MV-4-11 (cell line): Measurements from ENCODE around the gene LIN7A.
"Not testable (repeated sequence)": the region's sequence is repeated elsewhere in the genome, so short reads cannot be mapped to it uniquely, and the experiment has no call there.

Source experiments
- DNase-seq: peaks from one replicate; lab custom pipeline; 2025; lab: John Stamatoyannopoulos, UW

The LIN7A gene

GRCh38 chr12:80920006-80920405 lies 17.7 kb downstream of the LIN7A start:
- no peak for DNase-seq

DNA sequence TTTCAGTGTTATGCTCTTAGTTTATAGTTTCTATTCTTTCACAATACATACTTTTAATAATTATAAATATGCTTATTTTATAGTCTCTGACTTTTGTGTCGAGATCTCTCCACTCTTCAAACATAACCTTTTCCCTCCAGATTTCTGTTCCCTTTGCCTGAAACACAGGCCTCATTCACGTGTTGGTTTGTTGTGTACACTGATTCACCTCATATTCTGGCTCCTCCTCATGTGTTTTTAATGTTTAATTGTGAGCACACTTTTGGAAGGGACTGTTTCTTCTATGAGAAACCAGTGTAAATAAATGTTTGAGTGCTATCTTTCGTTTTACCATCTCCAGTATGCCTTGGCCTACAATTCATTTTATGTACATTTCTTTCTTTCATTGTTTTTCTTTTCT lies 20.1 kb downstream of the LIN7A start:
- no peak for DNase-seq

DNA sequence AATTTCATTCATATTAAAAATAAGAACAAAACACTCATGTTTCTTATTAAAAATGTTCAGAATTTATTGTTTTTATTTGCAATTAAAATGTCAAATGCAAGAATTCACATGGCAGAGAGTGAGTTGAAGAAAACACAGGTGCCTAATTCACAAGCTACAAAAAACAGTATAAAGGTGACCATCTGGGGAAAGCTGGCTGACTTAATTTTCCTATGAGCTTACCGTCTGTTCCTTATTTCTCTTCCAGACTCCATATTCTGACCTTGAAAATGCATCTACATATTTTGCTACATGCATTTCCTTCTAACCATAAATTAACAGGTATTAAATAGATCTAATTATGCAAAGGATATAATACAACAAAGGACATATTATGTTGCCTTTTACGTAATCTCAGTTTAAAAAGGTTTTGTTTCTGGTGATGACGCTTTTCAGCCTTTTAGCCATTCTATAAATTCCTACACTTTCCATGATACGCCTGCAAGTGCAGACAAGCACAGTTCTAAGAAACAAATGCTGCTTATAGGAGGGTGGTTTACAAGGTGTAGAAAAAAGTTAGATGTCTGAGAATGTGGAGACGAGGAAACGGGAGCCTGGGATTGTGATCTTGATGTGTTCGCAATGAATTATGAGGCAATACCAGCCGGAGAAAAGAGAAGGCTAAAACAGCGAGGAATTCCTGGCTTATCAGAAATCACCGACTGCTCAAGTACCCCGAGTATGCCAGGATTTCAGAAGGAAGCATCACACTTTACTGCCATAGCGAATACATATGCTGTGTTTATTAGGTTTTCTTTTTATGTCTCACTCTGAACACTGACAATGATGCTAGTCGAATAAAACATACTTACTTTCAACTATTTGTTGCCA lies 24.6 kb downstream of the LIN7A start:
- no peak for DNase-seq

GRCh38 chr12:80909370-80909769 lies 28.4 kb downstream of the LIN7A start:
- DNase-seq = no peak

DNA sequence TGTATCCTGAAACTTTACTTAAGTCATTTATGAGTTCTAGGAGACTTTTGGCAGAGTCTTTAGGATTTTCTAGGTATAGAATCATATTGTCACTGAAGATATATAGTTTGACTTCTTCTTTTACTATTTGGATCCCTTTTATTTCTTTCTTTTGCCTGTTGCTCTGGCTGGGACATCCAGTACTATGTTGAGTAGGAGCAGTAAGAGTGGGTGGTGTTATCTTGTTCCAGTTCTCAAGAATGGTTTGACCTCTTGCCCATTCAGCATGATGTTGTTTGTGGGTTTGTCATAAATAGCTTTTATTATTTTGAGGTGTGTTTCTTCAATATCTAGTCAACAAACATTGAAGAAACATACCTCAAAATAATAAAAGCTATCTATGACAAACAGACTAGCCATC lies 35.0 kb downstream of the LIN7A start:
- DNase-seq = no peak

- DNase-seq = no peak
Measured at GRCh38 chr12:80901661-80902060, 36.1 kb downstream of the LIN7A start.

GRCh38 chr12:80895240-80895639 lies 42.5 kb downstream of the LIN7A start:
- no peak for DNase-seq

DNA sequence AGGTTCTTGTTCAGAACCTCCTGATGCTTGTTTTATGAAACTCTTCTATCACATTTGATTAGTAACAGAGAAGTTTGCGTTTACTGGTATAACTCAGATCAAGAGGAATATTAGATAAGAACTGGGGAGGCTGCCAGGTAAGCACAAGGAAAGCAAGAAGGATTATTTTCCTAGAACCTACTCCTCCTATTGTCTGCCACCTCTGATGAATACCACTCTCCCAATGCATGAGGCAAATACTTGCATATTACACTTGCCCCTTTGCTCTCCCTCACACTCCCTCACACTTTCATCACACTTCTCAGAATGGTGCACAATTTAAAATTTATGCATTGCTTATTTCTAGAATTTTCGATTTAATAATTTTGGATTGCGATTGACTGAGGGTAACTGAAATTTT lies 43.6 kb downstream of the LIN7A start:
- DNase-seq = no peak

DNA sequence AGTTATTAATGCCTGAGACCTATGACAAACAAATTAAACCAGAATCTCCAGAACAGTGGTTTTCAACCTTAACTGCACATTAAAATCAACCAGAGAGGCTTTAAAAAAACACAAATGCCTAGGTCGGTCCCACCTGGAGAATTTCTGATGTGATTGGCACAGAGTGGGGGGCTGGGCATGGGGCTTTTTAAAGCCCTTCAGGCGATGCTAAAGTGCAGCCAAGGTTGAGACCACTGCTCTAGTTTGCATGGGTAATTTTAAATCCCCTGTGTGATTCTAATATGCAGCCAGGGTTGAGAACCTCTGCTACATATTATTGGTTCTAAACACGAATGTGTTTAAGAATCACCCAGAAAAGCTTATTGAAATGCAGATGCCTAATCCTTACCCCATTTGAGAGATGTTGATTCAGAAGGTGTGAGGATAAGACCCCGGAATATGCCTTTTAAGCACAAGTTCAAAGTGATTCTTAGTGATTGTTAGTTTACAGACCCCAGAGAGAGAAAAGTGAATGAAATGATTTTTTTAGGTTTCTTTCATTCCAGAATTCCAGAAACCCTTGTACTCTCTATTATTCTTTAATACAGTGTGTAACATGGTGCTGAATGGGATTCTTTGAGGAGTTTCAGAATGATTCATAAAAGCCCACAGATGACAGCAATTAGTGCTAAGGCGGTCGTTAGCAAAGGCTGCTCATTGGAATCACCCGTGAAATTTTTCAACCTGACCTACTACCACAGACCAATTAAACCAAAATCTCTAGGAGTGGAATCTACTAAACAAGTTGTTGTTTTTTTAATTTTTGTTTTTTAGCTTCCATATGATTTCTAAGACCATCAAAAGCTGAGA lies 44.9 kb downstream of the LIN7A start:
- no peak for DNase-seq

DNA sequence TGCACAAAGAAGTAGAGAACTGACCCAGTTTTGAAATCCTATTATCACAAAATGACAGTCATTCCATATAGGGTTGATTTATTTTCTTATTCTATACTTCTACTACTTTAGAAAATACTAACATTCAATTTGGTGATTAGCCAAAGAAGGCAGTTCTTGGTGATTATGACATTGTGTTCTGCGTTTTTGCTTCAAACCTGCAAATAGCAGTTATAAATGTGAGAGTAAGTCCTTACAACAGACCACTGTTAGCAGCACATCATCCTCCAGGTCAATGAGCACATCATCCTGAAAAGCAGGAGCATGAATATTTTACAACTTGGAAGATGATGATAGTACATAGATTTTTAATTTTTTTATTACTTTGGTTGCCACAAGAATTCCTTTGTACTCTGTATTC lies 53.1 kb downstream of the LIN7A start:
- no peak for DNase-seq

GRCh38 chr12:80881106-80881505 lies 56.6 kb downstream of the LIN7A start:
- no peak for DNase-seq

DNA sequence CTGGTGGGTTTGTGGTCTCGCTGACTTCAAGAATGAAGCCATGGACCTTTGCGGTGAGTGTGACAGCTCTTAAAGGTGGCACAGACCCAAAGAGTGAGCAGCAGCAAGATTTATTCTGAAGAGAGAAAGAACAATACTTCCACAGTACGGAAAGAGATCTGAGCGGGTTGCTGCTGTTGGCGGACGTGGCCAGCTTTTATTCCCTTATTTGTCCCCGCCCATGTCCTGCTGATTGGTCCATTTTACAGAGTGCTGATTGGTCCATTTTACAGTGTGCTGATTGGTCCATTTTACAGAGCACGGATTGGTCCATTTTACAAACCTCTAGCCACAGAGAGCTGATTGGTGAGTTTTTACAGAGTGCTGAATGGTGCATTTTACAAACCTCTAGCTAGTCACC lies 59.3 kb downstream of the LIN7A start:
- not testable (repeated sequence) for DNase-seq

- DNase-seq = no peak
Measured at GRCh38 chr12:80877721-80878265, 59.9 kb downstream of the LIN7A start.

DNA sequence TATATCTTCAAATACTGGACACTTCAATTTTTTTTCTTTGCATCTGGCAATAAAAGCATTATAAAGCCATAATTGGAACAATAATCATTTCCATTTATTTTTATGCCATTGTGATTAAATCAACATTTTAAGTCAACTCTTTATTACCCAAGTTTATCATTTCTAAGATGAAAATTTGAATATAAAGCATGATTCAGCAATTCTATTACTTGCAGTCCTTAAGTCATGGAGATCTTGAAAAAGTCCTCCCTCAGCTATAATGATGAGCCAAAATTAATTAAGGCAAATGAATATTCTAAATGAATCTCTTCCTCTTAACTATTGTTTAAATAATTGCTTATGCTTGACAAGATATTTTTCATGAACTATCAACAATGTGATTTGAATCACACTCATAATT lies 65.7 kb downstream of the LIN7A start:
- no peak for DNase-seq

- no peak for DNase-seq
Measured at GRCh38 chr12:80869264-80869663, 68.5 kb downstream of the LIN7A start.

DNA sequence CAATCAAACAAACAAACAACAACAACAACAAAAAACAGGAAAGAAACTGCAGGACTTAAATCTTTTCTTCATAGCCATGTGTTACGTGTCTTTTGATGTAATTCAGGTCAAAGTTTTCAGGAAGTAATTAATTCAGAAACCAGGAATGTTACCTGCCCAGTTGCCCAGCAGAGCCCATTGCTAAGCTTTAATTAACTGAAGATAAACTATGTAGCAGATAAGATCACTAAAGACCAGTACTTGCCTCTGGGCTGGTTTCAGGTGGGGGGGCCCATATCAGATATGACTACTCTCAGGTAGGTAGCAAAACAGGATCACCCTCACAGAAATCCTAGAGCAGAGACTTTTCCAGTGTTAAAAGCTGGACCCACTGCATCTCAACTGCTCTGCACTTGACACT lies 69.2 kb downstream of the LIN7A start:
- DNase-seq = no peak

DNA sequence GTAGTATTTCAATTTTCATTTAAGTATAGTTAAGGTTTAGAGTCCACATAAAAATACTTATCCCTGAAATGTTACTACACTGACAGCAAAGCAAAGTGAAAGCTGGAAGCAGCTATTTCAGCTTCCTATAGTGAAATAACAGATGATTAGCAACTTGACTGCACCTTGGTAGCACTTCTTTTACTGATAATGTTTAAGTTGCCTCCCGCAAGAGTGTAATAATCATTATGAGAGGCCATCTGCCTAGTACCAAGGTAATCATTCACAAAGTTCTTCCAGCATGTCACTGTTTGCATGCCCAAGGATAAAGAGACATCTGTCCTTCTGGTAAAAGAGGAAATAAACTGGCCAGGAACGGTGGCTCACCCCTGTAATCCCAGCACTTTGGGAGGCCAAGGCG lies 69.8 kb downstream of the LIN7A start:
- no peak for DNase-seq

DNA sequence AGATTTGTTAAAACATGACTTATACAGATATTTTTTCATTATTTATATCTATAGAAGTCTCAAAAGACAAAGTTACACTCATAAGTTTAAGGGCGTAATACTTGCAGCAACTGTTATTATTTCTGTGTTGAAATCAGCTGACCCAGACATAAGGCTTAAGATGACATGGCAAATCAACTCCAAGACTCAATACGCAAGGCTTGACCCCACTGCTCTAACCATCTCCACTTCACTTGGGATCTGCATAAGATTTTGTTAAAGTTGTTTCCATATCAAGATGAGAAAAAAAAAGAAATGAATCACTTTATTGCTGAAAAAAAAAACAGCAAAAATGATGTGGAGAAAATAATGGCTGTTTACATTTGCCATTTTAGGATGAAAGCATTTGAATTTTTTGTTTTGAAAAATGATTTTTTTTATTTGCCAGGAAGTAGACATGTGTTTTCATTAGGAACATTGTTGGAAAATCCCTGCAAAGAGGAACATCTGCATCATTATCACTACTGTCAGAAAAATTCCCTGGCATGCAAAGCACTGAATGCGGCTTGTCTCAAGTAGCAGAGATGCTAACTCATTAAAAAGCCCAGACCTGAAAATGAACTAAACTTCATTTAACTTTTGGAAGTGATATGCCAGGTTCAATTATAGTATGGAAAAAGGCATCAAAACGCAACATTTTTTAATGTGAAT lies 73.5 kb downstream of the LIN7A start:
- no peak for DNase-seq

- DNase-seq = no peak
Measured at GRCh38 chr12:80862531-80862930, 75.2 kb downstream of the LIN7A start.

- peak; percentile 21 for DNase-seq
Measured at GRCh38 chr12:80861641-80862378, 75.9 kb downstream of the LIN7A start.

- DNase-seq = no peak
Measured at GRCh38 chr12:80860928-80861327, 76.8 kb downstream of the LIN7A start.

DNA sequence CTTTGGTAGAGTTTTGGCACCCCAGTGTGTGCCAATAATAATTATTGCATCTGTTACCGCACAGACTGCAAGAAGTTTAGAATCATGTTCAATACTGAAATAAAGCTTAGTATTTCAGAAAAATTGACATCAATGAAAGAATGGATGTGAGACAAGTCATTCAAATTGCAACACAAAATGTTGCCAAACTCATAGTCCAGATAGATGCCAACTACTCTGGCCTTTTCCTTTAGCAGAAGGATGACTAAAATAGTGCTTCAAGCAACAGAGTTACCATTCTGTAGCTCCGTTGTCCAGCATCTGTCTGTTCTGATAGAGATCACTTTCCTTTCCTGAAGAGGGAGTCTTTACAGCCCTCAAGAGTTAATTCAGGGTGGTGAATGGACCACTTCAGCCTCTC lies 77.5 kb downstream of the LIN7A start:
- no peak for DNase-seq
